Activated T-helper 2 cell treated with anti-CD3 and anti-CD28 coated beads, Interferon-gamma antibody, Interleukin-2, Interleukin-4, amounts not matched to agents 10 μg/mL and 5 μg/mL and 100 μg/mL, durations not matched to agents 14 hours and 24 hours and 36 hours (primary cell): ENCODE results near the gene LGALS14. TPM values are rescaled to one million over a fixed set of nuclear protein-coding genes. Genes with fewer than 3 reads are reported as not detected.
"Not testable (repeated sequence)": the region's sequence is repeated elsewhere in the genome, so short reads cannot be mapped to it uniquely, and the experiment has no call there.

Experiments used
- DNase-seq: peaks from one replicate; pipeline ENCODE4 v3.0.0; 2021; ENCODE audit warnings: low spot score
- H3K27ac Mint-ChIP-seq: one replicate; pipeline ENCODE4 v1.8.0; 2021; ENCODE audit warnings: mixed read lengths
- H3K27me3 Mint-ChIP-seq: one replicate; pipeline ENCODE4 v1.8.0; 2021; ENCODE audit warnings: low read depth, mixed read lengths
- H3K36me3 Mint-ChIP-seq: one replicate; pipeline ENCODE4 v1.8.0; 2021; ENCODE audit warnings: low read depth, mixed read lengths
- H3K4me1 Mint-ChIP-seq: one replicate; pipeline ENCODE4 v1.8.0; 2021; ENCODE audit warnings: low read depth, mixed read lengths
- H3K4me3 Mint-ChIP-seq: one replicate; pipeline ENCODE4 v1.8.0; 2021; ENCODE audit warnings: low read depth, mild to moderate bottlenecking, moderate library complexity, mixed read lengths
- H3K9me3 Mint-ChIP-seq: one replicate; pipeline ENCODE4 v1.8.0; 2021; ENCODE audit warnings: mixed read lengths
- intact Hi-C: fragments of 100-400 bp; cut with micrococcal nuclease; formaldehyde crosslinking; loops from one replicate; pipeline ENCODE4 v1.15.1; 2023
- total RNA-seq: library from RNA; stranded (reverse); gene quantifications from 2 replicates; pipeline ENCODE4 v1.2.3, GENCODE V29; 2022

The LGALS14 gene
- total RNA-seq, 1 donor from 2014 or later = not detected

DNA sequence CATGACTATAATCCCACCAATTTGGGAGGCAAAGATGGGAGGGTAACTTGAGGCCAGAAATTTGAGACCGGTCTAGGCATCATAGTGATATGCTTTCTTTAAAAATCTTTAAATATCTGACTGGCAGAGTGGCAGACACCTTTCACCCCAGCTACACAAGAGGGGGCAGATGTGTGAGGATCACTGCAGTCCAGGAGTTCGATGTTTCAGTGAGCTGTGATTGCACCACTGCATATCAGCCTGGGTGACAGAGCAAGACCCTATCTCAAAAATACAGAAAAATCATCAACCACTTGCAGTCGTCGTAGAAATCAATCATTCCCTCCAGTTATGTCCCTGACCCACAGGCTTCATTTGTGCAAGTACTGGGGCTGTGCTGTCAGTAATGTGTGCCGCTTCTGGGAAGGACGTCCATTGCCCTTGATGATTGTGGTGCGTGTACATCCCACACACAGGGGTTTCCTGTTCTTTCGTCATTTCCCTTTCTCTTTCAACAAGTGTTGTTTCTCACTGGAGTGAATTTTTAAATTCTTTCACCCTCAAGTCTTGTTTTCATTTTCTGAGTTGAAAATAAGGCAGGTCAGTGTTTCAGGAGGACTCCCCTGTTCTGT lies 1.4 kb downstream of the LGALS14 start:
- Mint-ChIP-seq H3K4me1 (peaks cover 28% of the 10 kb centered on the region), H3K9me3 (no peaks in the 10 kb centered on the region), H3K36me3 (no peaks in the 10 kb centered on the region), H3K27ac (peak overlapping the region; percentile 51), H3K27me3 (peaks cover 11% of the 10 kb centered on the region), H3K4me3 (no peak overlapping the region)
- intact Hi-C loops = no loop called here
- no peak for DNase-seq

- H3K4me3 Mint-ChIP-seq = no peak overlapping the region
- H3K27me3 Mint-ChIP-seq = peaks cover 10% of the 10 kb centered on the region
- H3K36me3 Mint-ChIP-seq = no peaks in the 10 kb centered on the region
- H3K4me1 Mint-ChIP-seq = peaks cover 38% of the 10 kb centered on the region
- DNase-seq = no peak
- intact Hi-C loops = no loop called here
- no peak overlapping the region for H3K27ac Mint-ChIP-seq
- peaks cover 9% of the 10 kb centered on the region for H3K9me3 Mint-ChIP-seq
Measured at GRCh38 chr19:39708594-39708993, 4.3 kb downstream of the LGALS14 start.

DNA sequence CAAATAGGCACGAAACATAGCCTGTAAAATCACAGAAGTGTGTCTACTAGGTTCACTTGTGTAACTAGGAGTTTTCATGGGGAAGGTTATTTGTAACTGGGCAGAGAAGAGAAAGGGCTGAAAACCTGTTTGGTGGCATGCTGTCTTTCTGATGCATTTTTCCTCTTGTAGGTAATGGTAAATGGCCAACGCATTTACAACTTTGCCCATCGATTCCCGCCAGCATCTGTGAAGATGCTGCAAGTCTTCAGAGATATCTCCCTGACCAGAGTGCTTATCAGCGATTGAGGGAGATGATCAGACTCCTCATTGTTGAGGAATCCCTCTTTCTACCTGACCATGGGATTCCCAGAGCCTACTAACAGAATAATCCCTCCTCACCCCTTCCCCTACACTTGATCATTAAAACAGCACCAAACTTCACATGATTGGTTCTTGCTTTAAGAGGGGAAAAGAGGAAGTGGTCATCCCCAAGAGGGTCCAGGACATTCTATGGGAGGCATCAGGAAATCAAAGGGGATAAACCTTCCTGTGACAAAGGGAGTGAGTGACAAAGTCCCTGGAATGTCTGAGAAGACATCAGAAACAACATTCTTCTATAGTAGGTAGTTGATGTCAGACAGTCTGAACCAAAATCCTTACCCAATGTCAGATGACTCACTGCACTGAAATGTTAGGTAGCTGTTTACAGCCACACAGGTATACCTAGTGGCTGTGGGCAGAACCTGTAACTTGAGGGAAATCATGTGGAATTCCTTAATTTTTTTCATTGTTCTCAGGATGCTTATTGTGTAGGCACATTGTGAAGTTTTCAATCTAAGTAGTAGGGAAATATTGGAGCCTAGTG lies 5.0 kb downstream of the LGALS14 start:
- Mint-ChIP-seq H3K36me3 (no peaks in the 10 kb centered on the region), H3K4me1 (peaks cover 36% of the 10 kb centered on the region), H3K27me3 (peaks cover 10% of the 10 kb centered on the region), H3K27ac (no peak overlapping the region), H3K4me3 (no peak overlapping the region), H3K9me3 (peaks cover 9% of the 10 kb centered on the region)
- DNase-seq = no peak
- intact Hi-C loops = no loop called here

GRCh38 chr19:39710333-39710890 lies 6.1 kb downstream of the LGALS14 start:
- Mint-ChIP-seq H3K36me3 (no peaks in the 10 kb centered on the region), H3K4me1 (peaks cover 25% of the 10 kb centered on the region), H3K27ac (no peak overlapping the region), H3K9me3 (peaks cover 9% of the 10 kb centered on the region), H3K27me3 (peaks cover 13% of the 10 kb centered on the region), H3K4me3 (no peak overlapping the region)
- intact Hi-C loops = loop anchor here (2.0 kb wide), 1 partner anchor 34 kb away; no protein-coding TSS in a partner anchor
- no peak for DNase-seq

- H3K27ac Mint-ChIP-seq, intact Hi-C loops, DNase-seq, H3K4me3 Mint-ChIP-seq, H3K36me3 Mint-ChIP-seq, H3K4me1 Mint-ChIP-seq, H3K9me3 Mint-ChIP-seq: not testable (repeated sequence)
- H3K27me3 Mint-ChIP-seq = peaks cover 43% of the 10 kb centered on the region
Measured at GRCh38 chr19:39720144-39720543, 15.9 kb downstream of the LGALS14 start.

GRCh38 chr19:39725995-39726394 lies 21.7 kb downstream of the LGALS14 start:
- no peaks in the 10 kb centered on the region for H3K36me3 Mint-ChIP-seq
- H3K27me3 Mint-ChIP-seq = peaks cover 33% of the 10 kb centered on the region
- intact Hi-C loops = no loop called here

GRCh38 chr19:39727070-39727800 lies 23.0 kb downstream of the LGALS14 start:
- H3K27ac Mint-ChIP-seq = no peak overlapping the region
- no peak for DNase-seq
- no peak overlapping the region for H3K4me3 Mint-ChIP-seq
- no peaks in the 10 kb centered on the region for H3K9me3 Mint-ChIP-seq
- H3K4me1 Mint-ChIP-seq = no peaks in the 10 kb centered on the region
- intact Hi-C loops = no loop called here
- H3K36me3 Mint-ChIP-seq = no peaks in the 10 kb centered on the region
- H3K27me3 Mint-ChIP-seq = peaks cover 30% of the 10 kb centered on the region

More at GRCh38 chr19:39725995-39726394, 21.7 kb downstream of the LGALS14 start:
- H3K27ac Mint-ChIP-seq = no peak overlapping the region
- H3K9me3 Mint-ChIP-seq = no peaks in the 10 kb centered on the region
- no peak overlapping the region for H3K4me3 Mint-ChIP-seq
- DNase-seq = no peak
- H3K4me1 Mint-ChIP-seq = no peaks in the 10 kb centered on the region

GRCh38 chr19:39728040-39728439 lies 23.8 kb downstream of the LGALS14 start:
- intact Hi-C loops = no loop called here
- peaks cover under 1% of the 10 kb centered on the region for H3K9me3 Mint-ChIP-seq
- no peak overlapping the region for H3K4me3 Mint-ChIP-seq
- DNase-seq = no peak
- no peak overlapping the region for H3K27ac Mint-ChIP-seq
- peaks cover 24% of the 10 kb centered on the region for H3K27me3 Mint-ChIP-seq
- H3K4me1 Mint-ChIP-seq = no peaks in the 10 kb centered on the region
- no peaks in the 10 kb centered on the region for H3K36me3 Mint-ChIP-seq

DNA sequence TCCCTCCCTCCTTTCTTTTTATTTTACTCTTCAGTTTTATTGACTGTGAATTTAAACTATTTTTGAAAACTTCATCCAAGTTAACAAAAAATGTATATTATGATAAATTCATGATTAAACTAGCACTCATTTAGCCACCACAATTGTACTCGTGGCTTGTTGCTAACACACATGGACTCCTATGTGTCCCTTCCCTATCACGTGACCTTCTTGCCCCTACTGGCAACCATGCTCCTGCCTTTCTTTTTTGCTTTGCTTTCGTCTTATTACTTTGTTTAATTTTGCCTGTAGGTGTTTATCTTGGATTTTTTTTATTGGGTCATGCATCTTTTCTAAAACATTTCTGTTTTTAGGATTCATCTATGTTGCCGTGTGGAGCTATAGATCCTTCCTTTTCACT lies 25.3 kb downstream of the LGALS14 start:
- H3K27ac Mint-ChIP-seq = no peak overlapping the region
- intact Hi-C loops = no loop called here
- H3K36me3 Mint-ChIP-seq = no peaks in the 10 kb centered on the region
- H3K4me3 Mint-ChIP-seq = no peak overlapping the region
- DNase-seq = no peak
- H3K9me3 Mint-ChIP-seq = peaks cover 7% of the 10 kb centered on the region
- H3K27me3 Mint-ChIP-seq = peaks cover 18% of the 10 kb centered on the region
- no peaks in the 10 kb centered on the region for H3K4me1 Mint-ChIP-seq

- peaks cover 9% of the 10 kb centered on the region for H3K27me3 Mint-ChIP-seq
- H3K9me3 Mint-ChIP-seq = peaks cover 7% of the 10 kb centered on the region
- no peaks in the 10 kb centered on the region for H3K36me3 Mint-ChIP-seq
- H3K27ac Mint-ChIP-seq = no peak overlapping the region
- no peak for DNase-seq
- intact Hi-C loops = no loop called here
- peaks cover 8% of the 10 kb centered on the region for H3K4me1 Mint-ChIP-seq
- H3K4me3 Mint-ChIP-seq = no peak overlapping the region
Measured at GRCh38 chr19:39731685-39732084, 27.4 kb downstream of the LGALS14 start.

DNA sequence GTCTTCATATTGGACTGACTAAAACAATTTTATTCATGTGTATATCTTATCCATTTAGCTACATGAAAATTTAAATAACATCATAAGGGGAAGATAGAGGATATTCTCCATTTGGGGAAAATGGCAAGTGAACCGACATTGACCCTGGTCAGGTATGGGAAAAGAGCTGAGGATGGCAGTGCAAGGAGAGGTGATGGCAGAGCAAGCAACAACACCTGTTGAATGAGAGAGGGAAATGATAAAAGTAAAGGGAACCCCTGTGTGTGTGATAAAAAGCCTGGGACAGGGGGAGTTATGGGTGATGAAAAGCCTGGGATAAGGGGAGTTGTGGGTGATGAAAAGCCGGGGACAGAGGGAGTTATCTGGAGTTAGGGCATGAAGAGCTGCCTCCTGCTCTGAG lies 29.6 kb downstream of the LGALS14 start:
- intact Hi-C loops = no loop called here
- Mint-ChIP-seq H3K36me3 (no peaks in the 10 kb centered on the region), H3K4me1 (peaks cover 27% of the 10 kb centered on the region), H3K4me3 (no peak overlapping the region), H3K27me3 (peaks cover 5% of the 10 kb centered on the region), H3K27ac (no peak overlapping the region), H3K9me3 (peaks cover 7% of the 10 kb centered on the region)
- DNase-seq = no peak

GRCh38 chr19:39735688-39736087 lies 31.4 kb downstream of the LGALS14 start:
- peaks cover 4% of the 10 kb centered on the region for H3K27me3 Mint-ChIP-seq
- H3K27ac Mint-ChIP-seq = peak overlapping the region; percentile 21
- peaks cover 7% of the 10 kb centered on the region for H3K9me3 Mint-ChIP-seq
- H3K36me3 Mint-ChIP-seq = no peaks in the 10 kb centered on the region
- peaks cover 38% of the 10 kb centered on the region for H3K4me1 Mint-ChIP-seq
- DNase-seq = no peak
- intact Hi-C loops = no loop called here
- no peak overlapping the region for H3K4me3 Mint-ChIP-seq
